OCI-LY7 (cell line): ENCODE data around the gene B4GALT4.

Experiments
- CTCF ChIP-seq: fragments of 200-600 bp; sonication (generic); conservative IDR thresholded peaks from 2 replicates; pipeline ENCODE4 v1.5.1; 2014; ENCODE audit warnings: mild to moderate bottlenecking, antibody characterized with exemption, low read length, moderate library complexity, mixed read lengths
- EZH2phosphoT487 ChIP-seq: fragments of 200-600 bp; sonication (generic); IDR thresholded peaks from 2 replicates; pipeline ENCODE4 v1.6.1; 2018; ENCODE audit warnings: low read depth, borderline replicate concordance, mild to moderate bottlenecking, mixed run types, antibody characterized with exemption, low read length, moderate library complexity, mixed read lengths

- no peak for TF ChIP-seq CTCF
- TF ChIP-seq EZH2phosphoT487: no peak
These were observed 35.0 kb downstream of the B4GALT4 start for GRCh38 chr3:119205685-119206084.
